Mucosa of descending colon (tissue), 3 donors: ENCODE measurements around the gene CEPT1. TPM values are rescaled to one million over a fixed set of nuclear protein-coding genes. Genes with fewer than 3 reads are reported as not detected.

Experiments used
- ATAC-seq: fragments of 200-7000 bp; cut with Tn5 transposase; one replicate; pipeline ENCODE4 v1.9.1; 2020; ENCODE audit warnings: mild to moderate bottlenecking, moderate library complexity
- DNase-seq, 3 donors: peaks; one replicate each; pipeline ENCODE4 v3.0.0-alpha.2; 2020
- H3K36me3 ChIP-seq: fragments of 200-600 bp; one replicate; pipeline ENCODE4 v1.8.0; 2021; ENCODE audit warnings: low read depth, mild to moderate bottlenecking
- H3K4me1 ChIP-seq: fragments of 200-600 bp; one replicate; pipeline ENCODE4 v1.8.0; 2021; ENCODE audit warnings: low read depth, mild to moderate bottlenecking
- H3K4me3 ChIP-seq: fragments of 200-600 bp; one replicate; pipeline ENCODE4 v1.8.0; 2021; ENCODE audit warnings: mild to moderate bottlenecking
- H3K9me3 ChIP-seq: fragments of 200-600 bp; one replicate; pipeline ENCODE4 v1.8.0; 2021; ENCODE audit warnings: mild to moderate bottlenecking
- intact Hi-C, 2 donors: fragments of 100-400 bp; cut with DNase I in 1 of 2; cut with micrococcal nuclease in 1 of 2; formaldehyde crosslinking; loops; one replicate each; pipeline versions ENCODE4 v1.11.0 to v1.11.1; 2022; cut with DNase I, micrococcal nuclease
- total RNA-seq, 3 donors: library from RNA; stranded (reverse); fragmentation: NEBNext Ultra II Directional in 2 of 3; extraction: Animal tissue kit (Norgen Biotek cat#: 25700) in 2 of 3; gene quantifications; one replicate each; pipeline versions ENCODE4 v1.2.1 to v1.2.4, GENCODE V29; 2021 to 2023
- TF ChIP-seq, protein P1 (sequence below): fragments of 200-600 bp; IDR thresholded peaks from one replicate; pipeline ENCODE4 v1.8.0; 2022; ENCODE audit warnings: antibody characterized with exemption, mild to moderate bottlenecking
- donor health status: DM: no; HTN: no; CAD: no; lungs with moderate emphysema.
- donor health status: DM: no; HTN: no; CAD: no.
- donor health status: DM: no; HTN: yes; CAD: no.

The CEPT1 gene
- total RNA-seq, 3 donors from 2014 or later: 29.4 to 35.9 (median 31.0) TPM

GRCh38 chr1:111228748-111229126 is 88.7 kb downstream of the CEPT1 start:
- TF ChIP-seq, protein P1, sequence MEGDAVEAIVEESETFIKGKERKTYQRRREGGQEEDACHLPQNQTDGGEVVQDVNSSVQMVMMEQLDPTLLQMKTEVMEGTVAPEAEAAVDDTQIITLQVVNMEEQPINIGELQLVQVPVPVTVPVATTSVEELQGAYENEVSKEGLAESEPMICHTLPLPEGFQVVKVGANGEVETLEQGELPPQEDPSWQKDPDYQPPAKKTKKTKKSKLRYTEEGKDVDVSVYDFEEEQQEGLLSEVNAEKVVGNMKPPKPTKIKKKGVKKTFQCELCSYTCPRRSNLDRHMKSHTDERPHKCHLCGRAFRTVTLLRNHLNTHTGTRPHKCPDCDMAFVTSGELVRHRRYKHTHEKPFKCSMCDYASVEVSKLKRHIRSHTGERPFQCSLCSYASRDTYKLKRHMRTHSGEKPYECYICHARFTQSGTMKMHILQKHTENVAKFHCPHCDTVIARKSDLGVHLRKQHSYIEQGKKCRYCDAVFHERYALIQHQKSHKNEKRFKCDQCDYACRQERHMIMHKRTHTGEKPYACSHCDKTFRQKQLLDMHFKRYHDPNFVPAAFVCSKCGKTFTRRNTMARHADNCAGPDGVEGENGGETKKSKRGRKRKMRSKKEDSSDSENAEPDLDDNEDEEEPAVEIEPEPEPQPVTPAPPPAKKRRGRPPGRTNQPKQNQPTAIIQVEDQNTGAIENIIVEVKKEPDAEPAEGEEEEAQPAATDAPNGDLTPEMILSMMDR: no peak
- ATAC-seq (no peak), DNase-seq (no peak)
- no peaks in the 10 kb centered on the region for H3K36me3 ChIP-seq
- no peak overlapping the region for H3K4me3 ChIP-seq
- no peaks in the 10 kb centered on the region for H3K4me1 ChIP-seq
- intact Hi-C loops: loop anchor here in 1 of 2 donors (10.0 kb wide), 1 partner anchor 176 kb away; no protein-coding TSS in a partner anchor
- no peaks in the 10 kb centered on the region for H3K9me3 ChIP-seq

DNA sequence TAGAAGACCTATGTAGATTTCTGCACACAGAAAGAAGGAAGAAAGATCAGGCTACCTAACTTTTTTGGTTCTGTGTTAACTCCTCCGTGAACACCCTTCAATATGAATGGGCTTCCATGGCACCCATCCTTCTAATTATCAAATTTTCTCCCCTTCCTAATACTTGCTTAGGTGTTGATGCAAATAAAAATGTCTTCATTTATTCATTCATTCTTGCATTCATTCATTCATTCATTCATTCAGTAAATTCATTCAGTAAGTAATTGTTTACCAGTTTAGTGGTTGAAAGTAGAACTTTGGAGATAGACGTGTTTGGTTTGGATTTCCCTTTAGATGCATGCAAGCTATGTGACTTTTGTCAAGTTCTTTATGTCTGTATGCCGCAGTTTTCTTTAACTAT is 92.1 kb downstream of the CEPT1 start:
- TF ChIP-seq, protein P1: no peak
- DNase-seq (no peak), ATAC-seq (no peak)
- Histone ChIP-seq H3K4me3 (no peak overlapping the region), H3K4me1 (no peaks in the 10 kb centered on the region), H3K36me3 (no peaks in the 10 kb centered on the region), H3K9me3 (no peaks in the 10 kb centered on the region)
- intact Hi-C loops: no loop called here

GRCh38 chr1:111234258-111234657 is 94.2 kb downstream of the CEPT1 start:
- TF ChIP-seq, protein P1: no peak
- Histone ChIP-seq H3K4me1 (no peaks in the 10 kb centered on the region), H3K4me3 (no peak overlapping the region), H3K9me3 (no peaks in the 10 kb centered on the region), H3K36me3 (no peaks in the 10 kb centered on the region)
- ATAC-seq (no peak), DNase-seq (no peak)
- intact Hi-C loops: no loop called here

Other genes starting within 250 kb of the CEPT1 start
- 1 to 10 TPM; 8.2 to 8.7 (median 8.6) TPM for gene LRIF1, start 176.3 kb upstream of the CEPT1 start, total RNA-seq
- 10 to 100 TPM; 44.2 to 52.3 (median 48.5) TPM for gene DRAM2, start 130 bp upstream of the CEPT1 start, total RNA-seq
- gene DENND2D, start 60.4 kb downstream of the CEPT1 start, total RNA-seq: 10 to 100 TPM; 42.2 to 65.4 (median 63.3) TPM
- gene CHI3L2, start 87.5 kb downstream of the CEPT1 start, total RNA-seq: 1 to 10 TPM in 2 of 3 donors, under 1 TPM in 1; 0.76 to 3.3 (median 1.1) TPM
- gene CHIA, start 150.6 kb downstream of the CEPT1 start, total RNA-seq: not detected